Astrocyte of the spinal cord (primary cell): ENCODE measurements around the gene ARID5B.
A peak's percentile ranks its signal among the peaks of the same experiment; 100 is the strongest.
"Not testable (repeated sequence)": the region's sequence is repeated elsewhere in the genome, so short reads cannot be mapped to it uniquely, and the experiment has no call there.

Experiments
- DNase-seq: peaks from one replicate; pipeline ENCODE4 v3.0.0; 2011; ENCODE audit warnings: low read depth, low spot score
- H3K4me3 ChIP-seq: 2 replicates; pipeline ENCODE4 v1.5.1; 2011; ENCODE audit warnings: low read depth, mild to moderate bottlenecking, low read length, moderate library complexity
- in situ Hi-C: cut with HindIII; loops from 2 replicates; pipeline ENCODE4 v1.10.0; 2017; ENCODE audit warnings: low sequenced_read_pairs
- TF ChIP-seq, protein P1 (sequence below): IDR thresholded peaks from 2 replicates; pipeline ENCODE4 v1.5.1; 2012; ENCODE audit warnings: low read depth, mild to moderate bottlenecking, low read length, inconsistent platforms

Gene ARID5B

GRCh38 chr10:61970182-61971002, 68.9 kb downstream of the ARID5B start:
- peak; percentile 37 for DNase-seq
- H3K4me3 ChIP-seq: no peak overlapping the region
- TF ChIP-seq, protein P1, sequence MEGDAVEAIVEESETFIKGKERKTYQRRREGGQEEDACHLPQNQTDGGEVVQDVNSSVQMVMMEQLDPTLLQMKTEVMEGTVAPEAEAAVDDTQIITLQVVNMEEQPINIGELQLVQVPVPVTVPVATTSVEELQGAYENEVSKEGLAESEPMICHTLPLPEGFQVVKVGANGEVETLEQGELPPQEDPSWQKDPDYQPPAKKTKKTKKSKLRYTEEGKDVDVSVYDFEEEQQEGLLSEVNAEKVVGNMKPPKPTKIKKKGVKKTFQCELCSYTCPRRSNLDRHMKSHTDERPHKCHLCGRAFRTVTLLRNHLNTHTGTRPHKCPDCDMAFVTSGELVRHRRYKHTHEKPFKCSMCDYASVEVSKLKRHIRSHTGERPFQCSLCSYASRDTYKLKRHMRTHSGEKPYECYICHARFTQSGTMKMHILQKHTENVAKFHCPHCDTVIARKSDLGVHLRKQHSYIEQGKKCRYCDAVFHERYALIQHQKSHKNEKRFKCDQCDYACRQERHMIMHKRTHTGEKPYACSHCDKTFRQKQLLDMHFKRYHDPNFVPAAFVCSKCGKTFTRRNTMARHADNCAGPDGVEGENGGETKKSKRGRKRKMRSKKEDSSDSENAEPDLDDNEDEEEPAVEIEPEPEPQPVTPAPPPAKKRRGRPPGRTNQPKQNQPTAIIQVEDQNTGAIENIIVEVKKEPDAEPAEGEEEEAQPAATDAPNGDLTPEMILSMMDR: no peak
- in situ Hi-C loops: no loop called here

GRCh38 chr10:61971003-61971325, 69.5 kb downstream of the ARID5B start:
- DNase-seq: peak; percentile 50
- TF ChIP-seq, protein P1: no peak
- in situ Hi-C loops: no loop called here
- H3K4me3 ChIP-seq: no peak overlapping the region

DNA sequence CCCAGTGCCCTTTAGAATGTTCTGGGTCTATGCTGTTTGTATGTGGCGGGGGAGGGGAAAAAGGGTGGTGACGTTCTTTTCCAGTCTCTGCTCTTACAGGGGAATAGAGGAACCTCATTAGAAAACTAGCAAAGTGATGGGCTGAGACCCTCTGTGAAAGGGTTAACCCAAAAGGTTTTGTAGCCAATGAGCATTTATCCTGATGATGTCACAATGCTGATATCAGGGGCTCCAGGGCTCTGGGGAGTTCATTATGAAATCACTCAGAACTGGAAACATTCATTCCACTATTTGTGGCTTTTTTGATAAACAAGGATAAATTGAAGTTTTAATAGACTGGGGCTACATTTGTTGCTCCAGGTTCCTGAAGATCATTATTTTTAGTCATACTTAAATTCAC, 71.7 kb downstream of the ARID5B start:
- DNase-seq: no peak
- in situ Hi-C loops: no loop called here
- TF ChIP-seq, protein P1: no peak
- H3K4me3 ChIP-seq: no peak overlapping the region

DNA sequence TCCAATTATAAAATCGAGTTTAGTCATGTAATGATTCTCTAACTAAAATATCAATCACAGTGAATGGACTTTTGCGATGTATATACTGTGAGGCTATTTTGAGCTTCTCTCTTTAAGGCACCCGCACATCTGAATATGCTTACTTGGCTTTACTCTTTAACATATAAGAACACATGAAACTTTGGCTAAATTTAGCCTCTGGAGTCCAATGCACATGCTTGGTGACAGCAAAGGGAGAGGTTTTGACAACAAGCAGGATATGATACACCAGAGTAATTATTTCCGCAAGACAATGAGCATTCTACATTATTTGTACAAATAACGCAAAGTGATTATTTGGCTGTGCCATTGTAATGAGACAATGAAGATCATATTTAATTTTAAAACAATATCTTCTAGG, 72.4 kb downstream of the ARID5B start:
- in situ Hi-C loops: no loop called here
- H3K4me3 ChIP-seq: no peak overlapping the region
- no peak for DNase-seq
- TF ChIP-seq, protein P1: no peak

- DNase-seq: peak; percentile 53
- H3K4me3 ChIP-seq: no peak overlapping the region
- TF ChIP-seq, protein P1: no peak
- in situ Hi-C loops: no loop called here
Observed at GRCh38 chr10:61974601-61975390, 73.3 kb downstream of the ARID5B start.

DNA sequence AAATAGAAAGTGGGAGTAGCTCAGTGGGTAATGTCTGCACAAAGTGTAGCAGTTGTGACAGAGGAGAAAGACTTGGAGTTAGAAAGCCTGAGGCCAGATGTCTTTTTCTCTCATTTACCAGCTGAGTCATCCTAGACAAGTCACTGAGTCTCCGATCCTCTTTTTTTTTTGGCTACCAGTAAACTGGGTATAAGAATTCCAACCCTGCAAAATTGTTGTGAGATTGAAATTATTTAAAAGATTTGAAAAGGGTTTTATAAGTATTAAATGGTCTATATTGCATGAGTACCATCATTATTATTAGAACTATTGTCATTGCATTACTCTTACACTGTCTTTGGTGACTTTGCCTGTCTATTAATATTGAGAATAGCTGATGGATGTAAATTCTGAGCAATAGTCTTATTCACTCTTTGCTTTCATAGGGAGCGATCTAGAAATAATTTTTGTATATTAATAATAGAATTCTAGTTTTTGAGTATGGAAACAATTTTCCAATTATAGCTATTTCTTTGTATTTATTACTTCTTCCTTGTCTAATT, 74.0 kb downstream of the ARID5B start:
- TF ChIP-seq, protein P1: no peak
- peak; percentile 69 for DNase-seq
- in situ Hi-C loops: no loop called here
- no peak overlapping the region for H3K4me3 ChIP-seq

GRCh38 chr10:61976951-61977721, 75.6 kb downstream of the ARID5B start:
- in situ Hi-C loops, H3K4me3 ChIP-seq, DNase-seq: not testable (repeated sequence)
